Stimulated activated CD4-positive, alpha-beta T cell treated with anti-CD3 and anti-CD28 coated beads, Interleukin-4, amount 100 ng/mL, for 1 hour (primary cell): ENCODE data around the gene PTPRZ1.
A peak's percentile ranks its signal among the peaks of the same experiment; 100 is the strongest.

ENCODE experiments used
- DNase-seq: peaks from one replicate; pipeline ENCODE4 v3.0.0-alpha.2; 2020

PTPRZ1 gene

GRCh38 chr7:121960678-121961077, 87.7 kb downstream of the PTPRZ1 start:
- DNase-seq = no peak

DNA sequence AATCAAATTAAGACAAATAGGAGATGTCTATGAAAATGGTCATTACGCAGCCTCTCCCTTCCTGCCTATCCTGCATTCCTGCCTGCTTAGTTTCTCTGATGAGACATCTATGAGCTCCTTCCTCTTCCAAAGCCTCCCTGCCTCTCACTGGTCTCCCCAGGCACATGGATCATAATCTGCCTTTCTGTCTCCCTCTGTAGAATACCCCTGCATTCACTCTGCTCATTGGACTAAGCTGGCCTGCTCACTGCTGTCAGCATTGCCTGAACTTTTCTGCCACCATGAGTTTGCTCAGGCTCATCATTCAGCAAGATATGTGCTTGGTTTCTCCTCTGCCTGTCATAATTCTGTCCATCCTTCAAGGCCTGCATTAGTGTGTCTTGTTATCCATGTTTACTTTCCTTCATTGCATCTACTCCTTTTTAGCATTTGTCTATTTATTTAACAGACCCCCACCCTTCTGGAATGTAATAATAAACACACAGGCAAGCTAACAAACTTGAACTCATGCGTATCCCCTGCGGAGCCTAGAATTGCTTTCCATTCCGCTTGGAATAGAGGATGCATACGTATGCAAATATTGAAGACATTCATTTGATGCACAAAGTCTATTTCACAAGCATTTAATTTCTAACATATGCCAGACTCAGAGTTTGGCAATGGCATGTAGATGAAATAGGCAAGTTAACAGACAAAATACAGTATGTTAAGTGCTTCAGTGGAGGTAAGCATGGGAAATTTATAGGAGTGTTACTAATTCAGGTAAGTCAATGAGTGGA, 88.3 kb downstream of the PTPRZ1 start:
- DNase-seq = no peak

- no peak for DNase-seq
Observed at GRCh38 chr7:121966276-121966934, 93.4 kb downstream of the PTPRZ1 start.

GRCh38 chr7:121966935-121967332, 94.0 kb downstream of the PTPRZ1 start:
- no peak for DNase-seq

GRCh38 chr7:121985476-121986030, 112.6 kb downstream of the PTPRZ1 start:
- DNase-seq = no peak

DNA sequence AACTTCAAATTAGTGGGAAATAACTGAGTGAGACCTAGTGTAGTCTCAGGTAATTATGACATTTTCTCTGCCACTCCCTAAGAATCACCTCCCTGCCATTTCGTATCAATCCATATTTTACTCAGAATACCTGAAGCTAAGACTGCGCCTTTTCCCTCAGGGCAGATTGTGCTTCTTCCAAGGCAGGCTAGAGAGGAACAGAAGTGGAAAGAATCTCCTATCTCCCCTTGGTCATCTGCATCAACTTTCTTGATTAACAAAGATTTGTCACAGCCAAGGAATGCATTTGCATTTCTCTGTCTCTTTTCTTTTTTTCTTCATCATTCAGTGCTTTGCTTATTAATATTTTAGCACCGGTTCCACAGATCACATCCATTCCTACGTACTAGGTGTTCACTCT, 119.1 kb downstream of the PTPRZ1 start:
- DNase-seq = no peak

GRCh38 chr7:121994625-121995410, 121.9 kb downstream of the PTPRZ1 start:
- DNase-seq = peak; percentile 28

- DNase-seq = no peak
Observed at GRCh38 chr7:122006687-122007086, 133.7 kb downstream of the PTPRZ1 start.

- no peak for DNase-seq
Observed at GRCh38 chr7:122010116-122010515, 137.2 kb downstream of the PTPRZ1 start.

DNA sequence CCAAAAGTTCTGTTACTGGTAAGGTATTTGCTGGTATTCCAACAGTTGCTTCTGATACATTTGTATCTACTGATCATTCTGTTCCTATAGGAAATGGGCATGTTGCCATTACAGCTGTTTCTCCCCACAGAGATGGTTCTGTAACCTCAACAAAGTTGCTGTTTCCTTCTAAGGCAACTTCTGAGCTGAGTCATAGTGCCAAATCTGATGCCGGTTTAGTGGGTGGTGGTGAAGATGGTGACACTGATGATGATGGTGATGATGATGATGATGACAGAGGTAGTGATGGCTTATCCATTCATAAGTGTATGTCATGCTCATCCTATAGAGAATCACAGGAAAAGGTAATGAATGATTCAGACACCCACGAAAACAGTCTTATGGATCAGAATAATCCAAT, 140.1 kb downstream of the PTPRZ1 start:
- no peak for DNase-seq

- DNase-seq = no peak
Observed at GRCh38 chr7:122013630-122014029, 140.7 kb downstream of the PTPRZ1 start.

GRCh38 chr7:122014697-122015096, 141.7 kb downstream of the PTPRZ1 start:
- no peak for DNase-seq

DNA sequence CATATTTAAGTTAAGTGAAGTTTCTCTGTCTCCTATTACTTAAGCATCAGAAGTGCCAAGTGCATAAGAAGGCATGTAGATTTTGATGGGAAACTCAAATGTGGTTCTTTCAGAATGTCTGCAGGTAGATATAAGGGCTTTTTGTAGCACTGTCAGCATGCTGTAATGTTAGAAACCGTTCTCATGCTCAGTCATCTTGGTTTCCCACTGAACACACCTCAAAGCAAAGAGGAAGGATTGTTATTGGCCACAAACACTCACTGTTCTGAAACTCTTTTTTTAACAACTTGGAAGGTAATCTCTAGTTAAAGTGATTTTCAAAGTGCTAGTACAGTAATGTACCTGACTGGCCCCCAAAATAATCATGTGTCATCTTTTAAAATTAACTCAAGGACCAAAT, 145.1 kb downstream of the PTPRZ1 start:
- DNase-seq = no peak

GRCh38 chr7:122027058-122027457, 154.1 kb downstream of the PTPRZ1 start:
- no peak for DNase-seq

- DNase-seq = no peak
Observed at GRCh38 chr7:122033641-122034040, 160.7 kb downstream of the PTPRZ1 start.

- DNase-seq = no peak
Observed at GRCh38 chr7:122035876-122036275, 162.9 kb downstream of the PTPRZ1 start.

DNA sequence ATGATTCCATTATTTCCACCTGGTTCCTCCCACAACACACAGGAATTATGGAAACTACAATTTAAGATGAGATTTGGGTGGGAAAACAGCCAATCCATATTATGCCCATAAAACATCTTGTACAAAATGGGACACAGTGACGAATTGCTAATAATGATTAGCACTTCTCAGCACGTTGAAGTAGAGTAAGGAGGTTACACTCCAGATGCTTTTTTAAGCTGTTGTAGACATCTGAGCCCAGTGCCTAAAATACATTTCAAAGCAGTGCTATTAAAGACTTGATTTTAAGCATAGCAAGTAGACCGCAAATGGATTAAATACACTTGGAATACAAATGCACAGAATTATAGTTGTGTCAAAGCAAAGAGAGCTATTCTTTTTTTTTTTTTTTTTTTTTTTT, 165.2 kb downstream of the PTPRZ1 start:
- DNase-seq = no peak

DNA sequence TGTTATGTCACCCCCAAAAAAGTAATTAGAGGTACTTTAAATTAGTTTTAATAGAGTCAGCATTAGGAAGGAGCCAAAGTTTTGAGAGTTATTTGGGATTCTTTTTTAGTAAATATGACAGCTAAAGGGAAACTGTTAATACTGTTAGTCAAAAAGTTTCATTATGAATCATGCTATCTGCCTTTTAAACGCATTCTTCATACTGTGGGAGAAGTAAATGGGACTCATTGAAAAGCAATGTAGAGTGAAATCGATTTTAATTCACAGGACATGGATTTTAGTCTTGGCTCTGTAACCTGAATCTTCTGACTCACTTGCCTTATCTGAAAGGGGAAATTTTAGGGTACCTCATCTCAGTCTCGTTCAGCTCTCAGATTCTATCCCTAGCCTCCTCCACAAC, 165.9 kb downstream of the PTPRZ1 start:
- no peak for DNase-seq

DNA sequence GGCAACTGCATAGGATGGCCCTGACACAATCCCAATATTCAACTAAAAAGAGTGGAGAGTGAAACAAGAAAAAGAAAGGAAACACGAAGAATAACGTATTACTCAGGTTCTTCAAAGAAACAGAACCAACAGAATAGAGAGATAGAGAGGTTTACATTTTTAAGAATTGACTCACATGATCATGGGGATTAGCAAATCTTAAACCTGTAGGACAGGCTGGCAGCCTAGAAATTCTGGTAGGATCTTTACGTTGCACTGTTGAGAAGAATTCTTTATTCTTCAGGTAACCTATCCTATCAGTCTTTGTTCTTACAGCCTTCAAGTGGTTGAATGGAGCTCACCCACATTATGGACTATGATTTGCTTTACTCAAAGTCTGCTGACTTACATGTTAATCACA, 167.2 kb downstream of the PTPRZ1 start:
- DNase-seq = no peak

- no peak for DNase-seq
Observed at GRCh38 chr7:122046402-122046801, 173.4 kb downstream of the PTPRZ1 start.

- no peak for DNase-seq
Observed at GRCh38 chr7:122054393-122054792, 181.4 kb downstream of the PTPRZ1 start.

DNA sequence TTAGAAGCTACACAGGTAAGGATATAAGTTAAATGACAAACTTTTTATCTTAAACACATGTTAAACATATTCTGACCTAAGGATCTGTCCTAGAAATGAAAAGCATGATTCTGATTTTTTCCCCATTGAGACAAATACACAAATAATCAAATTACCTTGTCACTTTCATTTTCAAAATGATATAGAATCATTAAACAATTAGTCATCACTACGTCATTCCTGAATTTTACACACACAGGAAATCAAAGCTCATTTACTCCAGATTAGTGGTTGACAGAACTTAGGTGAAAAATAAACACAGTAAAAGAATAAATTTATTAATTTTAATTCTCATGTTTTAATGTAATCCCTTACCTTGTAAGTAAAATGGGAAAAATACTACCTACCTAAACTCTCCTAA, 182.1 kb downstream of the PTPRZ1 start:
- no peak for DNase-seq

DNA sequence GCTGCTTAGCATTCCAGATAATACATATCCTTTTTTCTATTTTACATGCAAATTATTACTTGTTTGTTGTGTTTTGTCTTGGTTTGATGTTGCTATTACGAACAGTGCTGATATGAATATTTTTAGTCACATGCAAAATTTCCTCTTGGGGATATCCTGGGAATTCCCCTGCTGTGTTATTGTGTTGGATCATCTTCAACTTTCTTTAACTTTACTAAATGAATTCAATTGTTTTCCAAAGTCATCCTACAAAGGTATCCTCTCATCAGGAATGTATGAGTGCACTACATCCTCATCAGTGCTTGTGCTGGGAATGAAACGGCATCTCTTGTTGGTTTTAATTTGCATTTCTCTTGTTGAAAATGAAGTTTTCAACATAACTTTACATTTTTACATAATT, 184.0 kb downstream of the PTPRZ1 start:
- no peak for DNase-seq

GRCh38 chr7:122059542-122059941, 186.6 kb downstream of the PTPRZ1 start:
- no peak for DNase-seq
